ENCODE measurements around the gene COL1A2.

GRCh38 chr7:94382132-94382531, 12.6 kb upstream of the COL1A2 start:
- no peak for TF ChIP-seq EZH2 (IDR thresholded peaks at IDR 0.05; ENCODE audit: low read length, missing control alignments)
- TF ChIP-seq, protein P1, sequence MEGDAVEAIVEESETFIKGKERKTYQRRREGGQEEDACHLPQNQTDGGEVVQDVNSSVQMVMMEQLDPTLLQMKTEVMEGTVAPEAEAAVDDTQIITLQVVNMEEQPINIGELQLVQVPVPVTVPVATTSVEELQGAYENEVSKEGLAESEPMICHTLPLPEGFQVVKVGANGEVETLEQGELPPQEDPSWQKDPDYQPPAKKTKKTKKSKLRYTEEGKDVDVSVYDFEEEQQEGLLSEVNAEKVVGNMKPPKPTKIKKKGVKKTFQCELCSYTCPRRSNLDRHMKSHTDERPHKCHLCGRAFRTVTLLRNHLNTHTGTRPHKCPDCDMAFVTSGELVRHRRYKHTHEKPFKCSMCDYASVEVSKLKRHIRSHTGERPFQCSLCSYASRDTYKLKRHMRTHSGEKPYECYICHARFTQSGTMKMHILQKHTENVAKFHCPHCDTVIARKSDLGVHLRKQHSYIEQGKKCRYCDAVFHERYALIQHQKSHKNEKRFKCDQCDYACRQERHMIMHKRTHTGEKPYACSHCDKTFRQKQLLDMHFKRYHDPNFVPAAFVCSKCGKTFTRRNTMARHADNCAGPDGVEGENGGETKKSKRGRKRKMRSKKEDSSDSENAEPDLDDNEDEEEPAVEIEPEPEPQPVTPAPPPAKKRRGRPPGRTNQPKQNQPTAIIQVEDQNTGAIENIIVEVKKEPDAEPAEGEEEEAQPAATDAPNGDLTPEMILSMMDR (conservative IDR thresholded peaks at IDR 0.05 in 1 of 2, IDR thresholded peaks at IDR 0.05 in 1 of 2; ENCODE audit: low read depth in 1 of 2, low read length in 2 of 2) = no peak

Measured in fibroblast of lung (primary cell).